HEK293 (cell line): ENCODE measurements around the gene STX11.

ENCODE experiments used
- CTCF ChIP-seq: fragments of 450-650 bp; formaldehyde crosslinking; IDR thresholded peaks from 2 replicates; pipeline ENCODE4 v1.5.1; 2016; ENCODE audit warnings: missing biosample characterization, missing genetic modification characterization
- ZNF174 ChIP-seq: fragments of 450-650 bp; formaldehyde crosslinking; IDR thresholded peaks from 2 replicates; pipeline ENCODE4 v1.5.0; 2017; ENCODE audit warnings: missing biosample characterization, mild to moderate bottlenecking, missing genetic modification characterization
- ZNF473 ChIP-seq: fragments of 450-650 bp; formaldehyde crosslinking; IDR thresholded peaks from 2 replicates; pipeline ENCODE4 v1.5.1; 2017; ENCODE audit warnings: missing biosample characterization, missing genetic modification characterization
- ZNF664 ChIP-seq: fragments of 450-650 bp; formaldehyde crosslinking; IDR thresholded peaks from 2 replicates; pipeline ENCODE4 v1.5.1; 2016; ENCODE audit warnings: missing biosample characterization, missing genetic modification characterization
- TF ChIP-seq, protein P1 (sequence below): fragments of 450-650 bp; formaldehyde crosslinking; IDR thresholded peaks from 2 replicates; pipeline ENCODE4 v1.5.1; 2016; ENCODE audit warnings: missing biosample characterization, missing genetic modification characterization

DNA sequence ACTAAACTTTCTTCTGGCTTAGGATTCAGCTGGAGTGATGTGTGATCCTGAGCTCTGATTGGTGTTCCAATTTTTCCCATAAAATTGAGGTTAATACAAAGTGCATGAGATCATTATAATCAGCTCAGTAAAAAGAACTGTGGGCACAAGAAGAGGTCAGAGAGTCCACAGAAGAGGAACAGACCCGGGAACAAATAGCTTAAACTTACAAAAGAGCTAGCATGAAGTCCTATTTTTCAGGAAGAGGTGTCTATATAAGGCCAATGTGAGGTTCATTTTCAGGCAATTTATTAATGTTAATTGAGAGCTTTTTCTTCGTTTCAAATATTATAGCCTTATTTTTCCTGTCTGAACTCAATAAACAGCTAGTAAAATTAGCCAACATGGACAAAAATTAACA is 26.9 kb upstream of the STX11 start:
- TF ChIP-seq ZNF473 (tag by site-specific recombination): no peak
- TF ChIP-seq ZNF664 (tag by site-specific recombination): no peak
- no peak for TF ChIP-seq CTCF (tag by site-specific recombination)
- no peak for TF ChIP-seq ZNF174 (tag by site-specific recombination)
- TF ChIP-seq, protein P1, sequence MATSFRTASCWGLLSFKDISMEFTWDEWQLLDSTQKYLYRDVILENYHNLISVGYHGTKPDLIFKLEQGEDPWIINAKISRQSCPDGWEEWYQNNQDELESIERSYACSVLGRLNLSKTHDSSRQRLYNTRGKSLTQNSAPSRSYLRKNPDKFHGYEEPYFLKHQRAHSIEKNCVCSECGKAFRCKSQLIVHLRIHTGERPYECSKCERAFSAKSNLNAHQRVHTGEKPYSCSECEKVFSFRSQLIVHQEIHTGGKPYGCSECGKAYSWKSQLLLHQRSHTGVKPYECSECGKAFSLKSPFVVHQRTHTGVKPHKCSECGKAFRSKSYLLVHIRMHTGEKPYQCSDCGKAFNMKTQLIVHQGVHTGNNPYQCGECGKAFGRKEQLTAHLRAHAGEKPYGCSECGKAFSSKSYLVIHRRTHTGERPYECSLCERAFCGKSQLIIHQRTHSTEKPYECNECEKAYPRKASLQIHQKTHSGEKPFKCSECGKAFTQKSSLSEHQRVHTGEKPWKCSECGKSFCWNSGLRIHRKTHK (tag by site-specific recombination): no peak
